Non-pigmented ciliary epithelial cell (primary cell): ENCODE measurements around the gene CAPN14.
A peak's percentile ranks its signal among the peaks of the same experiment; 100 is the strongest.
"Not testable (repeated sequence)": the region's sequence is repeated elsewhere in the genome, so short reads cannot be mapped to it uniquely, and the experiment has no call there.

Experiments used
- DNase-seq: peaks from one replicate; pipeline ENCODE4 v3.0.0-alpha.2; 2010; ENCODE audit warnings: low read depth

CAPN14 gene

GRCh38 chr2:31196622-31197021 lies 20.7 kb downstream of the CAPN14 start:
- no peak for DNase-seq

- no peak for DNase-seq
These were observed 23.5 kb downstream of the CAPN14 start for GRCh38 chr2:31193806-31194205.

- no peak for DNase-seq
These were observed 24.4 kb downstream of the CAPN14 start for GRCh38 chr2:31192851-31193392.

GRCh38 chr2:31192396-31192795 lies 24.9 kb downstream of the CAPN14 start:
- DNase-seq = no peak

- no peak for DNase-seq
These were observed 25.4 kb downstream of the CAPN14 start for GRCh38 chr2:31191931-31192330.

GRCh38 chr2:31190188-31190587 lies 27.1 kb downstream of the CAPN14 start:
- no peak for DNase-seq

- no peak for DNase-seq
These were observed 28.2 kb downstream of the CAPN14 start for GRCh38 chr2:31189141-31189540.

- DNase-seq = no peak
These were observed 29.2 kb downstream of the CAPN14 start for GRCh38 chr2:31188131-31188530.

GRCh38 chr2:31187166-31187565 lies 30.1 kb downstream of the CAPN14 start:
- DNase-seq = no peak

GRCh38 chr2:31183973-31184372 lies 33.3 kb downstream of the CAPN14 start:
- DNase-seq = not testable (repeated sequence)

- no peak for DNase-seq
These were observed 40.6 kb downstream of the CAPN14 start for GRCh38 chr2:31176742-31177141.

GRCh38 chr2:31171142-31171541 lies 46.2 kb downstream of the CAPN14 start:
- DNase-seq = no peak

- peak; percentile 26 for DNase-seq
These were observed 47.1 kb downstream of the CAPN14 start for GRCh38 chr2:31170071-31170698.

GRCh38 chr2:31168291-31168690 lies 49.0 kb downstream of the CAPN14 start:
- no peak for DNase-seq

GRCh38 chr2:31166925-31167324 lies 50.4 kb downstream of the CAPN14 start:
- no peak for DNase-seq

GRCh38 chr2:31163011-31163539 lies 54.2 kb downstream of the CAPN14 start:
- DNase-seq = no peak

GRCh38 chr2:31161637-31162036 lies 55.7 kb downstream of the CAPN14 start:
- no peak for DNase-seq

- no peak for DNase-seq
These were observed 65.8 kb downstream of the CAPN14 start for GRCh38 chr2:31151501-31151900.

GRCh38 chr2:31150120-31150670 lies 67.1 kb downstream of the CAPN14 start:
- no peak for DNase-seq

GRCh38 chr2:31148514-31148913 lies 68.8 kb downstream of the CAPN14 start:
- DNase-seq = no peak

- DNase-seq = no peak
These were observed 69.7 kb downstream of the CAPN14 start for GRCh38 chr2:31147645-31148044.

GRCh38 chr2:31142110-31142509 lies 75.2 kb downstream of the CAPN14 start:
- DNase-seq = no peak

GRCh38 chr2:31141443-31142085 lies 75.8 kb downstream of the CAPN14 start:
- DNase-seq = no peak
